Transverse colon (tissue), 3 donors: ENCODE results near the gene PDIA5.

Experiments used
- POLR2A ChIP-seq: fragments of 450-650 bp; IDR thresholded peaks from one replicate; pipeline ENCODE4 v1.6.1; 2016; ENCODE audit warnings: antibody characterized with exemption, mild to moderate bottlenecking, moderate library complexity
- TF ChIP-seq, protein P1 (sequence below), 5 experiments: fragments of 200-600 bp in 3 of 5; fragments of 450-650 bp in 2 of 5; sonication (generic) in 3 of 5; IDR thresholded peaks; 1 replicate in 2 of 5; 2 replicates in 3 of 5; pipeline ENCODE4 v1.5.1; 2016 to 2017; ENCODE audit warnings: antibody characterized with exemption in 5 of 5, inconsistent platforms in 3 of 5, mild to moderate bottlenecking in 2 of 5, moderate library complexity in 1 of 5

DNA sequence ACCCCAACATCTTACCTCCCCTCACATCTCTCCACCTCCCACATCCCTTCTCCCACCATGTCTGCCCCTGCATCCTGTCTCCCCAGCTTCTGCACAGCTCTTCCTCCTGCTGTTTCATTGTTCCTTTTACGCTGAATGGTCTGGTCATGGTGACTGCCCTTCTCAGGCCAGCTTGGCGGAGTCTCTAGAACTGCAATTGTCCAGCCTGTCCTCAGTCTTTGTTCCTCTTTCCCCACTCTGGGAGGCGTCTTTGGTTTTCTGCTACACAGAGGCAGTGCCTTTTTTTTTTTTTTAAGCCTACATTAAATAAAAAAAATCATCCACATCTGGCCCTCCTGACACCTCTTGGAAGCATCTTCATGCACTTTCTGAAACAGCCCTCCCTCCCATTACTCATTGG, 85.9 kb downstream of the PDIA5 start:
- no peak for TF ChIP-seq POLR2A
- TF ChIP-seq, protein P1, sequence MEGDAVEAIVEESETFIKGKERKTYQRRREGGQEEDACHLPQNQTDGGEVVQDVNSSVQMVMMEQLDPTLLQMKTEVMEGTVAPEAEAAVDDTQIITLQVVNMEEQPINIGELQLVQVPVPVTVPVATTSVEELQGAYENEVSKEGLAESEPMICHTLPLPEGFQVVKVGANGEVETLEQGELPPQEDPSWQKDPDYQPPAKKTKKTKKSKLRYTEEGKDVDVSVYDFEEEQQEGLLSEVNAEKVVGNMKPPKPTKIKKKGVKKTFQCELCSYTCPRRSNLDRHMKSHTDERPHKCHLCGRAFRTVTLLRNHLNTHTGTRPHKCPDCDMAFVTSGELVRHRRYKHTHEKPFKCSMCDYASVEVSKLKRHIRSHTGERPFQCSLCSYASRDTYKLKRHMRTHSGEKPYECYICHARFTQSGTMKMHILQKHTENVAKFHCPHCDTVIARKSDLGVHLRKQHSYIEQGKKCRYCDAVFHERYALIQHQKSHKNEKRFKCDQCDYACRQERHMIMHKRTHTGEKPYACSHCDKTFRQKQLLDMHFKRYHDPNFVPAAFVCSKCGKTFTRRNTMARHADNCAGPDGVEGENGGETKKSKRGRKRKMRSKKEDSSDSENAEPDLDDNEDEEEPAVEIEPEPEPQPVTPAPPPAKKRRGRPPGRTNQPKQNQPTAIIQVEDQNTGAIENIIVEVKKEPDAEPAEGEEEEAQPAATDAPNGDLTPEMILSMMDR (IDR thresholded peaks at IDR 0.05), result no peak
